GM23248 (cell line): ENCODE results near the gene TBC1D2.

Experiments used
- EZH2 ChIP-seq: fragments of 200-600 bp; sonication (generic); IDR thresholded peaks from 2 replicates; pipeline ENCODE4 v1.6.1; 2018; ENCODE audit warnings: antibody characterized with exemption, mild to moderate bottlenecking; ENCODE audit not compliant: insufficient read depth, poor library complexity, severe bottlenecking
- EZH2phosphoT487 ChIP-seq: fragments of 200-600 bp; sonication (generic); IDR thresholded peaks from 2 replicates; pipeline ENCODE4 v1.6.1; 2018; ENCODE audit warnings: antibody characterized with exemption, moderate library complexity, mild to moderate bottlenecking, low read depth; ENCODE audit not compliant: insufficient read depth

DNA sequence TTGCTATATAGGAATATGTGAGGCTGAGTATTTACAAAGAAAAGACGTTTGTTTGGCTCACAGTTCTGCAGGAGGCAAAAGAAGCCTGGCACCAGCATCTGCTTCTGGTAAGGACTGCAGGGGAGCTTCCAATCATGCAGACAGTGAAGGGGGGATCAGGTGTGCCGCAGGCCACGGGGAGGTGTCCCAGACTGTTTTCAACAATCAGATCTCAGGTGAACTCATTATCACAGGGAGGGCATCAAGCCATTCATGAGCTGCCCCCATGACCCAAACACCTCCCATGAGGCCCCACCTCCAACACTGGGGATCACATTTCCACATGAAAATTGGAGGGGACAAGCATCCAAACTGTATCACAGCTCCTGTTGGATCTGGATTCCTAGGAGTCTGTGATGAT is 106.0 kb downstream of the TBC1D2 start:
- TF ChIP-seq EZH2 (no peak), EZH2phosphoT487 (no peak)
